PFSK-1 (cell line): ENCODE results near the gene ZBTB16.

Source experiments
- POLR2AphosphoS5 ChIP-seq: IDR thresholded peaks from 2 replicates; pipeline ENCODE4 v1.6.1; 2012; ENCODE audit warnings: low read depth, mild to moderate bottlenecking, control low read depth, low read length, moderate library complexity
- SIN3A ChIP-seq: IDR thresholded peaks from 2 replicates; pipeline ENCODE4 v1.6.1; 2012; ENCODE audit warnings: mild to moderate bottlenecking, low read length, moderate library complexity, borderline replicate concordance; ENCODE audit not compliant: insufficient read depth

- TF ChIP-seq POLR2AphosphoS5 = no peak
- TF ChIP-seq SIN3A = no peak
Measured at GRCh38 chr11:114199051-114199450, 139.5 kb downstream of the ZBTB16 start.
